C1 segment of cervical spinal cord (tissue), 14 donors: Measurements from ENCODE around the gene GC.
"Not testable (repeated sequence)": the region's sequence is repeated elsewhere in the genome, so short reads cannot be mapped to it uniquely, and the experiment has no call there.

Experiments
- DNase-seq, 14 donors: peaks; one replicate each; lab custom pipeline; 2025; lab: John Stamatoyannopoulos, UW

The GC gene

DNA sequence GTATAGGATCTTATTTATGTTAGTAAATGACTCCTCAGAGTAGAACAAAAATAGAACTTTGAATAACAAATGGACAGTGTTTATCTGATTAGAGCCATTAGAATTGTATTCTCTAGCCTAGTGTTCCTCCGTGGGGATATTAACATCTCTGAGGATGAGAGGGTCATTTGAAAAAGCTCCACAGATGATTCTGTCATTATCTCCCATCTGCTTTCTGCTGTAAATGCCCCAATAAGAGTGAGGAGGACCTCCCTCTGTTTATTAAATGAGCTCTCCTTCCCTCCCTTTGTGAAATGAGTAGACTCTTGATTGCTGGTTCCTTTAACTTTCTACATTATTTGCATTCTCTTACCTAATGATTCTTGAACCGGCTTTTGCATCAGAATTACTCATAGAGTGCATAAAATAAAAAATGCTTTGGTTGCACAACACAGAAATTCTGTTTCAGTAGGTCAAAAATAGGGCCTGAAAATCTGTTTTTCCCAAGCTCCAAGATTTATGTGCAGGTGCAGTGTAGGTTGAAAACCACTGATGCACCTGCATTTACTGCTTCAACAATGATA is 18.0 kb downstream of the GC start:
- DNase-seq: no peak

DNA sequence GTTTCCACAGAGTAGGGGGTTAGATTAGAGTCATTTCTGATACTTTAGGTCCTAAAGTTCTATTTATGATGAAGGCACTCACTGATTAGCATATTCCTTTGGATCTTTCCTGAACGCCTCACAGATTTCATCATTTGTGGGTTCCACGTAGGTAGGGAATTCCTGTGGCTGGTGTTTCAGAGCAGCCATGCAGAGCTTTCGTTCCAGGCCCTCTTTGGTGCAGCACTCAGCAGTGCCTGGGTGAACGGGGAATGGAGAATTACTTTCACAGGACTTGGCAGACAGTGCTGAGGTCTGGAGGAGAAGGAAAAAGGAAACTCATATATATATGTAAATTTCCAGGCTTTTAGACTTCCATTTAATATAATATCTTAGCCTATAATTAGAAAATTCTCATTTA is 18.5 kb downstream of the GC start:
- no peak for DNase-seq

GRCh38 chr4:71752383-71753042 is 31.4 kb downstream of the GC start:
- DNase-seq: no peak

DNA sequence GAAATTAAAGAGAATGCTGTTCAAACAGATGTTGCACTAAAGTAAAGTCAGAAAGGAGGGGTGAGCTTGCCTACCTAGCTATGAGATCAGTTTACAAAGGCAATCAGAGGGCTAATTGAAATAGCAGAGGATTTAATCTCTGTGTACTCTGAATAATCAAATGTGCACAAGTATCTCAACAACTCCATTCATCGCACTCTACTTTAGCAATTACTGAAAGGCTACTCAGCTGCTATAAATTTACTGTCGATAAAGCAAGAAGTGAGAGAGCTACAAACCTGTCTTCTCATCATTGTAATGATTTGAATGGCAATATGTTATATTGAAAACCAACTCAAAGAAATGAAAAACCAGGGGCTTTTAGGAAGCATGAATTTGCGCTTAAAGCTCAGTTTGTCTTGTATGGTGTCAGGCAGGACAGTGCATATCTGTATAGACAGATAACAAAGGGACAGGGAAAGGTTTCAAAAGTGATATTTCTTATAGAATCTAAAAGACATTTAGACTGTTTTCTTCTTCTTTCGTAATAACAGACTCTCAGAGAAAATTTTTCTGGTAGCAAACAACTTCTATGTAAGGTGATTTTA is 34.8 kb downstream of the GC start:
- no peak for DNase-seq

GRCh38 chr4:71746379-71746778 is 37.5 kb downstream of the GC start:
- DNase-seq: no peak

- DNase-seq: not testable (repeated sequence)
These were observed 45.1 kb downstream of the GC start for GRCh38 chr4:71738782-71739181.

DNA sequence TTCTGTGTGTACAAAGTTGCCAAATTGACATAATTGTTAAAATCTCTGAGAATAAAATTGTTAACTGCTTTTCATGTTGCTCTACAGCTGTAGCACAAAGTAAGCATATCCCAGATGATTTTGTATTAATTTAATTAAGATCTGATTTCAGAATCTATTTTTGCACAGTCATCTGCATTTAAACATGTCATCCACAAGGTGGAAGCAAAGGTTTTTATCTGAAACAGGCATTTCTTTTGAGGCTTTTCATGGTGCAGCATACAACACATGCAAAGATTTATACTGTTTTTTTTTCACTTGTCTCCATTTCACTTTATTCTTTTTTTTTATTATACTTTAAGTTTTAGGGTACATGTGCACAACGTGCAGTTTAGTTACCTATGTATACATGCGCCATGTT is 51.2 kb downstream of the GC start:
- DNase-seq: no peak

DNA sequence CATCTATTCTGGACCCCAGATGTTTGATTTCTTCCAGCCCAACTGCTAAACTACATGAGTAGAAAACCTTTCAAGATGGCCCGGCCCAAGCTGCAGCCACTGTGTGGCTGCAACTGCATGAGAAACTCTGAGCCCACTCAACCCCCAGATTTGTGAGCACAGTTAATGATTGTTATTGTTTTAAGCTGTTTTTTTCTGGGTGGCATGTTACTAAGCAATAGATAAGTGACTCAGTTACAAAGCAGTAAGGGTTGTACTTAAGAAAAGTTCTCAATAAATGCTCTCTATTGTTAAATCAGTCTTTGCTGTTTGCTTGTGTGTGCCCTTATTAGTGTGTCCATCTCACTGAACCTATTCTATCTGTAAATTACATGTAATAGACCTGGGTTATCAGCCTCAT is 51.8 kb downstream of the GC start:
- no peak for DNase-seq

DNA sequence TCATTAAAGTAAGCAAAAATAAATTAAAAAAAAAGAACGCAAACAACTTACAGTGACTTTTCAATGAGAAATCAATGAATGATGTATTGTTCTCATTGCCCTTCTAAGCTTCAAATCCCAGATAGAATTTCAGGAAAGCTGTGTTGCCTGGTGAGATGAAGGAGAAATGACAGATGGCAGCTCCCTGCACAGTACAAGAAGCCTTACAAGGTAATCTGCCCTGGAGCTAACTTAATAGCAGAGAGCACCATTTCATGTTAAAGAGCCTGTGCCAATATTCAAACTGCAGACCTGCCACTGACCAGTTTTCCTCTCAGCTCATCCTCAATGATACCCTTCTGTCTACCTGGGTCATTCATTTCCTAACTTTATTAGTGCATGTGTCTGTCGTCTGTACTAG is 54.0 kb downstream of the GC start:
- peak in 1 of 14 donors; percentile 6 for DNase-seq

GRCh38 chr4:71713611-71714203 is 70.2 kb downstream of the GC start:
- peak in 1 of 14 donors; percentile 41 for DNase-seq

- no peak for DNase-seq
These were observed 71.9 kb downstream of the GC start for GRCh38 chr4:71711985-71712348.

DNA sequence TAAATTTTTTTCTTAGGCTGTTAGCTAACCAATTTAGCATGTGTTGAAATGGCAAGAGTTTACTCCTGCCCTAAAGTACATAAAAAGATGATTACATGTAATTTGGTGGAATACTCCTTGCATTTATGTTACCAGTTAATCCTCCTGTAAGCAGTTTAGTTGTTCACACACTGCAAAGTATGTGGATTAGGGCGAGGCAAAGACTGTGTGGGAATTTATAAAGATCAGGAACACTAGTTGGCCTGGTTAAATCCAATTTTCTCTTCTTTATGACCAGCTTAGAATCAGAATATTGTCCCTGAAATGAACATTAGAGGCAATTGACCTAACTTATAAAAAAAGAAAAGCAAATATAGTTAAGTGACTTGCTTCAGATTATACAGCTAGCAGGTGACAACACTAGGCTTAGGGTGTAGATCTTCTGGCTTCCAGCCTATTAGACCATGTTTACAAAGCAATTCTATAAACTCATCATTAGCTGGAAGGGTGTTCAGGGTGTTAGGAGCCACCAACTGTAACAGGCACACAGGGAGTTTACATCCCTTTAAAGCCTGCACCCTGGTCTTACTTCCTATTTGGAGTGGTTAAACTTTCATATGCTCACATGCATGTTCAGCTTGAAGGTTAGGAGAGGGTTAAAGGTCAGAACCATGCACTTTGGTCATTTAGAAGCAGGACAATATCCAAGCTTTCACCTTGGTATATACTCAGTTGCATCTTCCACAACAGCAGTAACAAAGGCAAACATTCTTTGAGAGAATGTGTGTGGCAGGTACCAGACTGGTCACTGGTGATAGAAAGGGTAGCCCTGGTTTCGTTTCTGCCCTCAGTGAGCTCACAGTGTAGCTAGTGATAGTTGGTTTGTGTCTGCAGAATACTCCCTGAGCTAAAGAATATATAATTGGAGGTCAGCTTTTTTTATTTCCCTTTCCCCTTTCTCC is 72.6 kb downstream of the GC start:
- DNase-seq: no peak

DNA sequence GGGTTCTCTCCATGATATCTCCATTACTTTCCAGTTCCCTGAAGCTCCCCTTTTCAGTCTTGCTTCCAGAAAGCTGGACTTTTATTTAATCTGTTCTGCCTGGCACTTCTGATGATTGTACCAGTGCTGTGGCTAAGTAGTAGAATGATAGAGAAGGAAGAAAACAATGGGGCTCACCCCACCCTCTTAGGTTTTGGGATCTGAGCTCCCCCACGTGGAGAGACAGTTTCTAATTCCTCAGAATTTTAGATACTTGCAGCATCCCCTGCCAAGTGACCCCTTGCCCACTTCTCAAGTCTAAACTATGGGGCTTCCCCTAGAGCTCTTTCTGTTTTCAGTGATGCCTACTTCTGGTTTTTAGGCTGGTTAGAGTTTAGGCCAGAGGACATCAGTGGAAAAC is 73.9 kb downstream of the GC start:
- no peak for DNase-seq

- DNase-seq: no peak
These were observed 85.7 kb downstream of the GC start for GRCh38 chr4:71698141-71698540.

- no peak for DNase-seq
These were observed 86.8 kb downstream of the GC start for GRCh38 chr4:71697031-71697430.

DNA sequence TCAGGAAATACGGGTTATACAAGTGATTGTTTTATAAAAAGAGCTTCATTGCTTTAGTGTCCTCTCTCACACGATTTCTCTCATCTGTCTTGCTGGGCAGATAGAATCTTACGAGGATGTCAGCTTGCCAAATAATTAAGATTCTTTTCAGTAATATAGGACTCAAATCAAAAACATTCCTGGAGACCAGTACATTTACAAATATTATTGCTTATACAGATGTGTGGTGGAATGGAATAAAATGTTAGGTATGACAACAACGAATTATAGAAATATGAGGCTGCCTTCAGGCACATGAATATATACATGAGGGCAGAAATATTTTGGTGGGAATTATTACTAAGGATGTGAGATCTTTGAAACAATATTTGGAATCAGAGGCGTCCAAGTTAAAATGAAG is 88.9 kb downstream of the GC start:
- no peak for DNase-seq

- no peak for DNase-seq
These were observed 90.9 kb downstream of the GC start for GRCh38 chr4:71692963-71693362.

DNA sequence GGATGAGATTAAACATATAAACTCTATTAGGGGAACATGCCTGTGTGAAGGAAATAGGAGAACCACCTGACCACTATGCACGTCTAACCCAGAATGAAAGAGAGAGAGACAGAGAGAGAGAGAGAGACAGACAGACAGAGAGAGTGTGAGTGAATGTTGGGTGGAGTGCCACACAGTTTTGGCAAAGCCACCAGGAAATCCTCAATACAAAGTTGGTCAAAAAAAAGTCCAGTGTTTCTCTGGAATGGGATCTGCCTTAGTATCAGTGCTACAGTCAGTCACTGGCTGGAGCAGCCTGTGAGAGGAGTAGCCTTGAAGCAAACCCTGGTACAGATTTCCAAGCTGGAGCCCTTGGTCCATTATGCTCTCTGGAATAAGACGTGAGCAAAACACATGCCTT is 91.7 kb downstream of the GC start:
- DNase-seq: no peak
